HEK293 (cell line): Measurements from ENCODE around the gene CCDC50.

ENCODE experiments used
- CTCF ChIA-PET: fragments of 350-600 bp; formaldehyde crosslinking; extraction: SDS; loops from one replicate; lab custom pipeline; 2021; ENCODE audit warnings: antibody characterized with exemption; lab: Yijun Ruan, JAX
- POLR2A ChIA-PET: fragments of 300-600 bp; formaldehyde crosslinking; extraction: SDS; loops from one replicate; lab custom pipeline; 2020; ENCODE audit warnings: antibody characterized with exemption, inconsistent platforms; lab: Yijun Ruan, JAX
- H3K27ac ChIP-seq: fragments of 200-500 bp; sonication (Bioruptor generic); 2 replicates; pipeline ENCODE4 v1.5.1; 2014; ENCODE audit warnings: low read depth, low read length, control low read depth, inconsistent platforms; ENCODE audit errors: extremely low read depth
- H3K36me3 ChIP-seq, 2 experiments: fragments of 200-500 bp in 1 of 2; sonication (Bioruptor generic) in 1 of 2; 1 replicate in 1 of 2; 2 replicates in 1 of 2; pipeline ENCODE4 v1.5.1; 2014 to 2017; ENCODE audit warnings: inconsistent platforms in 2 of 2, low read length in 2 of 2; ENCODE audit not compliant: control insufficient read depth in 2 of 2, insufficient read depth in 1 of 2
- H3K4me1 ChIP-seq: fragments of 200-500 bp; sonication (Bioruptor generic); 2 replicates; pipeline ENCODE4 v1.5.1; 2014; ENCODE audit warnings: mild to moderate bottlenecking, low read length, inconsistent platforms; ENCODE audit not compliant: control insufficient read depth, insufficient read depth
- H3K4me3 ChIP-seq: 2 replicates; pipeline ENCODE4 v1.5.1; 2011; ENCODE audit warnings: low read depth, mild to moderate bottlenecking, control low read depth, low read length, moderate library complexity
- H3K9me3 ChIP-seq: fragments of 200-500 bp; sonication (Bioruptor generic); 2 replicates; pipeline ENCODE4 v1.5.1; 2014; ENCODE audit warnings: low read depth, low read length, inconsistent platforms; ENCODE audit not compliant: control insufficient read depth, insufficient read depth
- BCL11A ChIP-seq: fragments of 450-650 bp; formaldehyde crosslinking; IDR thresholded peaks from 2 replicates; pipeline ENCODE4 v1.5.1; 2016; ENCODE audit warnings: low read depth, missing biosample characterization, missing genetic modification characterization
- GLIS1 ChIP-seq: fragments of 450-650 bp; formaldehyde crosslinking; IDR thresholded peaks from 2 replicates; pipeline ENCODE4 v1.5.1; 2016; ENCODE audit warnings: missing biosample characterization, missing genetic modification characterization
- HOXC10 ChIP-seq: sonication (generic); formaldehyde crosslinking; IDR thresholded peaks from 2 replicates; pipeline ENCODE4 v1.8.1; 2023; ENCODE audit warnings: mild to moderate bottlenecking, missing genetic modification reagents
- KLF1 ChIP-seq: fragments of 450-650 bp; formaldehyde crosslinking; IDR thresholded peaks from 2 replicates; pipeline ENCODE4 v1.5.1; 2016; ENCODE audit warnings: missing biosample characterization, missing genetic modification characterization
- KLF8 ChIP-seq: fragments of 450-650 bp; formaldehyde crosslinking; IDR thresholded peaks from 2 replicates; pipeline ENCODE4 v1.5.1; 2016; ENCODE audit warnings: missing biosample characterization, missing genetic modification characterization
- PBX3 ChIP-seq: sonication (generic); formaldehyde crosslinking; IDR thresholded peaks from 2 replicates; pipeline ENCODE4 v1.8.1; 2022; ENCODE audit warnings: mild to moderate bottlenecking, moderate library complexity, missing genetic modification reagents
- PRDM2 ChIP-seq: fragments of 450-650 bp; formaldehyde crosslinking; IDR thresholded peaks from 2 replicates; pipeline ENCODE4 v1.5.1; 2016; ENCODE audit warnings: missing biosample characterization, missing genetic modification characterization, borderline replicate concordance
- SP7 ChIP-seq: fragments of 450-650 bp; formaldehyde crosslinking; IDR thresholded peaks from 2 replicates; pipeline ENCODE4 v1.5.1; 2016; ENCODE audit warnings: missing biosample characterization, missing genetic modification characterization
- ZBTB17 ChIP-seq: fragments of 450-650 bp; formaldehyde crosslinking; IDR thresholded peaks from 2 replicates; pipeline ENCODE4 v1.5.1; 2016; ENCODE audit warnings: missing biosample characterization, missing genetic modification characterization
- ZFP37 ChIP-seq: fragments of 450-650 bp; formaldehyde crosslinking; IDR thresholded peaks from 2 replicates; pipeline ENCODE4 v1.5.1; 2016; ENCODE audit warnings: missing biosample characterization, missing genetic modification characterization
- ZNF114 ChIP-seq: fragments of 450-650 bp; formaldehyde crosslinking; IDR thresholded peaks from 2 replicates; pipeline ENCODE4 v1.5.0; 2017; ENCODE audit warnings: missing biosample characterization, missing genetic modification characterization
- ZNF121 ChIP-seq: fragments of 450-650 bp; formaldehyde crosslinking; IDR thresholded peaks from 2 replicates; pipeline ENCODE4 v1.5.1; 2016; ENCODE audit warnings: missing biosample characterization, missing genetic modification characterization
- ZNF132 ChIP-seq: fragments of 450-650 bp; formaldehyde crosslinking; IDR thresholded peaks from 2 replicates; pipeline ENCODE4 v1.5.1; 2017; ENCODE audit warnings: missing biosample characterization, missing genetic modification characterization, borderline replicate concordance
- ZNF311 ChIP-seq: fragments of 450-650 bp; formaldehyde crosslinking; IDR thresholded peaks from 2 replicates; pipeline ENCODE4 v1.5.1; 2017; ENCODE audit warnings: missing biosample characterization, missing genetic modification characterization, borderline replicate concordance
- ZNF324 ChIP-seq: fragments of 450-650 bp; formaldehyde crosslinking; IDR thresholded peaks from 2 replicates; pipeline ENCODE4 v1.5.1; 2016; ENCODE audit warnings: missing biosample characterization, missing genetic modification characterization
- ZNF366 ChIP-seq: fragments of 450-650 bp; formaldehyde crosslinking; conservative IDR thresholded peaks from 2 replicates; pipeline ENCODE4 v1.5.1; 2016; ENCODE audit warnings: missing biosample characterization, missing genetic modification characterization
- ZNF37A ChIP-seq: fragments of 450-650 bp; IDR thresholded peaks from 2 replicates; pipeline ENCODE4 v1.5.1; 2018; ENCODE audit warnings: missing biosample characterization, missing genetic modification characterization
- ZNF394 ChIP-seq: fragments of 450-650 bp; formaldehyde crosslinking; IDR thresholded peaks from 2 replicates; pipeline ENCODE4 v1.5.1; 2016; ENCODE audit warnings: missing biosample characterization, missing genetic modification characterization, mild to moderate bottlenecking, moderate library complexity, borderline replicate concordance
- ZNF416 ChIP-seq: fragments of 450-650 bp; formaldehyde crosslinking; IDR thresholded peaks from 2 replicates; pipeline ENCODE4 v1.5.1; 2016; ENCODE audit warnings: missing biosample characterization, missing genetic modification characterization
- ZNF529 ChIP-seq: fragments of 450-650 bp; formaldehyde crosslinking; IDR thresholded peaks from 2 replicates; pipeline ENCODE4 v1.5.1; 2017; ENCODE audit warnings: missing genetic modification characterization, missing biosample characterization; ENCODE audit not compliant: insufficient replicate concordance
- ZNF548 ChIP-seq: fragments of 450-650 bp; formaldehyde crosslinking; IDR thresholded peaks from 2 replicates; pipeline ENCODE4 v1.5.1; 2016; ENCODE audit warnings: missing biosample characterization, missing genetic modification characterization
- ZNF629 ChIP-seq: fragments of 450-650 bp; formaldehyde crosslinking; IDR thresholded peaks from 2 replicates; pipeline ENCODE4 v1.5.1; 2017; ENCODE audit warnings: missing biosample characterization, missing genetic modification characterization
- ZNF776 ChIP-seq: fragments of 450-650 bp; formaldehyde crosslinking; IDR thresholded peaks from 2 replicates; pipeline ENCODE4 v1.5.0; 2017; ENCODE audit warnings: missing biosample characterization, missing genetic modification characterization, borderline replicate concordance
- ZSCAN4 ChIP-seq: fragments of 450-650 bp; formaldehyde crosslinking; IDR thresholded peaks from 2 replicates; pipeline ENCODE4 v1.5.1; 2017; ENCODE audit warnings: missing biosample characterization, missing genetic modification characterization
- TF ChIP-seq, protein P1 (sequence below): fragments of 450-650 bp; formaldehyde crosslinking; IDR thresholded peaks from 2 replicates; pipeline ENCODE4 v1.5.1; 2016; ENCODE audit warnings: missing biosample characterization, missing genetic modification characterization
- TF ChIP-seq, protein P2 (sequence below): fragments of 450-650 bp; formaldehyde crosslinking; IDR thresholded peaks from 2 replicates; pipeline ENCODE4 v1.5.1; 2016; ENCODE audit warnings: missing biosample characterization, missing genetic modification characterization

Gene CCDC50

DNA sequence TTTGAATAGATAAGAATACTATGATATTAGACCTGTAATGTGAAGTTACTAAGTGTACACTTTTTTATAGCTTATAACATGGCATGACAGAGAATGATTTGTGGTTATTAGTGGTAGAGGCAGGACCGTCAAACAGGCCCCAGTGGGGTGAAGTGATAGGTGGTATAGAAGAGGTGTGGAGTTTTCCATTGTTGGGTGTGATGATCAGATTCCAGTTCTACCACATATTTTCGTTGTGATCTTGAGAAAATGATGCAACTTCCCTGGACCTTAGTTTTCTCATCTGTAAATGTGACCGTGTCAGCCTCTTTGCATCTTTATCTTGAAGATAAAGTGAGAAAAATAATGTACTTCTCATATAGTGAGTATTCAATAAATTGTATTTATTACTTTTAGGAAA, 31.4 kb downstream of the CCDC50 start (continued):
- no peak for TF ChIP-seq ZNF394 (tag by site-specific recombination)
- TF ChIP-seq, all 188 proteins: peak for 0

DNA sequence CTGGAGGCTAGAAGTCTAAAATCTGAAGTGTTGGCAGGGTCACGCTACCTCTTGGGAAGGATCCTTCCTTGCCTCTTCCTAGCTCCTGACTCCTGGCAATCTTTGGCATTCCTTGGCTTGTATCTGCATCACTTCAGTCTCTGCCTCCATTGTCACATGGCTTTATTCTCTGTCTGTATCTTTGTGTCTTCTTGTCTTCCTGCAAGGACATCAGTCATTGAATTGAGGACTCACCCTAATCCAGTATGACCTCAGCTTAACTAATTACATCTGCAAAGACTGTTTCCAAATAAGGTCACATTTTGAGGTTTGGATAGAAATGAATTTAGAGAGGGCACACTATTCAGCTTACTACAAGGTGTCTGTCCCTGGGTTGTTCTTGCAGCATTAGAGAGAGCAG, 32.3 kb downstream of the CCDC50 start:
- POLR2A ChIA-PET, result no interaction called here
- H3K4me1 ChIP-seq, result peaks cover 19% of the 10 kb centered on the region
- H3K27ac ChIP-seq, result no peak overlapping the region
- peaks cover 5 to 42% of the 10 kb centered on the region in 2 experiments; a peak in 2 of 3 replicates for H3K36me3 ChIP-seq
- H3K4me3 ChIP-seq, result no peak overlapping the region
- H3K9me3 ChIP-seq, result no peaks in the 10 kb centered on the region
- CTCF ChIA-PET, result no interaction called here
- TF ChIP-seq SP7 (0 out of 2 replicates have a peak, but pooled peaks have one; percentile 35), ZBTB17 (tag by site-specific recombination) (peak; percentile 19; the same call in 1 of the 2 replicates), ZSCAN4 (tag by site-specific recombination) (no peak), ZNF776 (no peak), BCL11A (tag by site-specific recombination) (no peak), KLF8 (tag by site-specific recombination) (no peak), GLIS1 (tag by site-specific recombination) (no peak), HOXC10 (no peak), ZNF311 (no peak), ZNF548 (no peak), ZNF121 (tag by site-specific recombination) (no peak), ZNF529 (no peak), PBX3 (CRISPR knock-in tag) (no peak), ZNF324 (no peak), ZFP37 (tag by site-specific recombination) (0 out of 2 replicates have a peak, but pooled peaks have one; percentile 45), ZNF416 (tag by site-specific recombination) (no peak), KLF1 (tag by site-specific recombination) (no peak), PRDM2 (no peak), ZNF132 (tag by site-specific recombination) (no peak), ZNF629 (tag by site-specific recombination) (peak; percentile 79), ZNF366 (tag by site-specific recombination) (peak; percentile 68), ZNF114 (no peak), ZNF37A (tag by site-specific recombination) (no peak)
- TF ChIP-seq, protein P1, sequence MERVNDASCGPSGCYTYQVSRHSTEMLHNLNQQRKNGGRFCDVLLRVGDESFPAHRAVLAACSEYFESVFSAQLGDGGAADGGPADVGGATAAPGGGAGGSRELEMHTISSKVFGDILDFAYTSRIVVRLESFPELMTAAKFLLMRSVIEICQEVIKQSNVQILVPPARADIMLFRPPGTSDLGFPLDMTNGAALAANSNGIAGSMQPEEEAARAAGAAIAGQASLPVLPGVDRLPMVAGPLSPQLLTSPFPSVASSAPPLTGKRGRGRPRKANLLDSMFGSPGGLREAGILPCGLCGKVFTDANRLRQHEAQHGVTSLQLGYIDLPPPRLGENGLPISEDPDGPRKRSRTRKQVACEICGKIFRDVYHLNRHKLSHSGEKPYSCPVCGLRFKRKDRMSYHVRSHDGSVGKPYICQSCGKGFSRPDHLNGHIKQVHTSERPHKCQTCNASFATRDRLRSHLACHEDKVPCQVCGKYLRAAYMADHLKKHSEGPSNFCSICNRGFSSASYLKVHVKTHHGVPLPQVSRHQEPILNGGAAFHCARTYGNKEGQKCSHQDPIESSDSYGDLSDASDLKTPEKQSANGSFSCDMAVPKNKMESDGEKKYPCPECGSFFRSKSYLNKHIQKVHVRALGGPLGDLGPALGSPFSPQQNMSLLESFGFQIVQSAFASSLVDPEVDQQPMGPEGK (tag by site-specific recombination), result no peak
- TF ChIP-seq, protein P2, sequence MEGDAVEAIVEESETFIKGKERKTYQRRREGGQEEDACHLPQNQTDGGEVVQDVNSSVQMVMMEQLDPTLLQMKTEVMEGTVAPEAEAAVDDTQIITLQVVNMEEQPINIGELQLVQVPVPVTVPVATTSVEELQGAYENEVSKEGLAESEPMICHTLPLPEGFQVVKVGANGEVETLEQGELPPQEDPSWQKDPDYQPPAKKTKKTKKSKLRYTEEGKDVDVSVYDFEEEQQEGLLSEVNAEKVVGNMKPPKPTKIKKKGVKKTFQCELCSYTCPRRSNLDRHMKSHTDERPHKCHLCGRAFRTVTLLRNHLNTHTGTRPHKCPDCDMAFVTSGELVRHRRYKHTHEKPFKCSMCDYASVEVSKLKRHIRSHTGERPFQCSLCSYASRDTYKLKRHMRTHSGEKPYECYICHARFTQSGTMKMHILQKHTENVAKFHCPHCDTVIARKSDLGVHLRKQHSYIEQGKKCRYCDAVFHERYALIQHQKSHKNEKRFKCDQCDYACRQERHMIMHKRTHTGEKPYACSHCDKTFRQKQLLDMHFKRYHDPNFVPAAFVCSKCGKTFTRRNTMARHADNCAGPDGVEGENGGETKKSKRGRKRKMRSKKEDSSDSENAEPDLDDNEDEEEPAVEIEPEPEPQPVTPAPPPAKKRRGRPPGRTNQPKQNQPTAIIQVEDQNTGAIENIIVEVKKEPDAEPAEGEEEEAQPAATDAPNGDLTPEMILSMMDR (tag by site-specific recombination), result no peak
